Measurements from ENCODE around the gene SLC8A1. TPM values are rescaled to one million over a fixed set of nuclear protein-coding genes. Genes with fewer than 3 reads are reported as not detected.

The SLC8A1 gene
- total RNA-seq, 1 donor: 82.9 TPM

DNA sequence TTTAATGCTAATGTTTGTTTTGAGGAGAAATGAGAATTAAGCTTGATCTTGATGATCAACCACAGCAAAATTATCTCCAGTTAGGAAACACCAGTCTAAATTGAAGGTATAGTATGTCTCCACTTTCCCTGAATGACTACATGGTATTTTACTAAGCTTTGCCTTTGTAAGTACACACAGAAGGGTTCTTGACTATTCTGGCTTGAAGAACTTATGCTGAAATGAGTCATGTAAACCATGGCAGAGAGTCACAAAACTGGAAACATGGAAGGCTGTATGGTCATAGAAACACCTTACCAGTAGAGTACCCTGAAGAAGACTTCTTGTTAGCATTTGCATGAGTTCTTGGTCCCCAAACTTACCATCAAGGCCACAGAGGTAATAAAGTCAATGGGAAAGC is 250.5 kb downstream of the SLC8A1 start:
- Histone ChIP-seq H2AFZ (ENCODE audit: low read length) (no peak overlapping the region), H4K20me1 (ENCODE audit: insufficient read depth, low read length) (no peaks in the 10 kb centered on the region), H3K9me3 (ENCODE audit: low read depth, low read length) (no peaks in the 10 kb centered on the region), H3K27me3 (ENCODE audit: insufficient read depth, low read length) (no peaks in the 10 kb centered on the region), H3K4me3 (ENCODE audit: insufficient read depth, low read length) (no peak overlapping the region), H3K36me3 (ENCODE audit: insufficient read depth, low read length) (no peaks in the 10 kb centered on the region), H3K79me2 (ENCODE audit: insufficient read depth, low read length) (no peaks in the 10 kb centered on the region), H3K4me2 (ENCODE audit: insufficient read depth, low read length) (no peak overlapping the region), H3K27ac (ENCODE audit: low read depth, low read length) (peak overlapping the region; percentile 34), H3K4me1 (ENCODE audit: insufficient read depth, low read length) (peaks cover 20% of the 10 kb centered on the region)
- no peak for DNase-seq (ENCODE audit: insufficient read length, low spot score, missing footprints)
- TF ChIP-seq, protein P1, sequence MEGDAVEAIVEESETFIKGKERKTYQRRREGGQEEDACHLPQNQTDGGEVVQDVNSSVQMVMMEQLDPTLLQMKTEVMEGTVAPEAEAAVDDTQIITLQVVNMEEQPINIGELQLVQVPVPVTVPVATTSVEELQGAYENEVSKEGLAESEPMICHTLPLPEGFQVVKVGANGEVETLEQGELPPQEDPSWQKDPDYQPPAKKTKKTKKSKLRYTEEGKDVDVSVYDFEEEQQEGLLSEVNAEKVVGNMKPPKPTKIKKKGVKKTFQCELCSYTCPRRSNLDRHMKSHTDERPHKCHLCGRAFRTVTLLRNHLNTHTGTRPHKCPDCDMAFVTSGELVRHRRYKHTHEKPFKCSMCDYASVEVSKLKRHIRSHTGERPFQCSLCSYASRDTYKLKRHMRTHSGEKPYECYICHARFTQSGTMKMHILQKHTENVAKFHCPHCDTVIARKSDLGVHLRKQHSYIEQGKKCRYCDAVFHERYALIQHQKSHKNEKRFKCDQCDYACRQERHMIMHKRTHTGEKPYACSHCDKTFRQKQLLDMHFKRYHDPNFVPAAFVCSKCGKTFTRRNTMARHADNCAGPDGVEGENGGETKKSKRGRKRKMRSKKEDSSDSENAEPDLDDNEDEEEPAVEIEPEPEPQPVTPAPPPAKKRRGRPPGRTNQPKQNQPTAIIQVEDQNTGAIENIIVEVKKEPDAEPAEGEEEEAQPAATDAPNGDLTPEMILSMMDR (IDR thresholded peaks at IDR 0.05; ENCODE audit: extremely low read depth, low read depth, low read length): no peak

DNA sequence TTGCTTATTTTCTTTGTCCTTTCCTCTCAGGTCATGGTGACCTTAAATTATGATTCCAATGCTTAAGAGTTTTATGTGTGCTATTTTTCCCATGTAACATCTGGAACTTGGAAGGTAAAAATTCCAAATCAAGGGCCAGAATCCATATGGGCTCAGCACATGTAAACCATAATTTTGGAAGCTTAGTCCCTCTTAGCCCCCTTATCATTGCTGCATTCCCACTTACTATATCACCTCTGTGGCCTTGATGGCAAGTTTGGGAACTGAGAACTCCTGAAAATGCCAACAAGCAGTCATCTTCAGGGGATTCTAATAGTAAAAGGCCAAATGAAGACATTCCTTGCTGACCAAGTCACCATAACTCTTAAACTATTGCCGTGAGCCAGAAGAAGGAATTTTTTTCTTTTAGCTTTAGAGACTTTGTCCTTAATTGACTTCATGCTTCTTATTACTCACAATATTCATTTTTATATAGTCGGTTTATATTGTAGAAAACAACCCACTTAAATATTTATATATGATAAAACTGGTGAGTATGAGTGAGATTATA is 251.4 kb downstream of the SLC8A1 start:
- H3K4me2 ChIP-seq (ENCODE audit: insufficient read depth, low read length): no peak overlapping the region
- H3K27ac ChIP-seq (ENCODE audit: low read depth, low read length): peak overlapping the region; percentile 49
- H3K9me3 ChIP-seq (ENCODE audit: low read depth, low read length): no peaks in the 10 kb centered on the region
- no peaks in the 10 kb centered on the region for H3K79me2 ChIP-seq (ENCODE audit: insufficient read depth, low read length)
- no peaks in the 10 kb centered on the region for H3K36me3 ChIP-seq (ENCODE audit: insufficient read depth, low read length)
- TF ChIP-seq, protein P1 (IDR thresholded peaks at IDR 0.05; ENCODE audit: extremely low read depth, low read depth, low read length): no peak
- H2AFZ ChIP-seq (ENCODE audit: low read length): no peak overlapping the region
- no peaks in the 10 kb centered on the region for H4K20me1 ChIP-seq (ENCODE audit: insufficient read depth, low read length)
- DNase-seq (ENCODE audit: insufficient read length, low spot score, missing footprints): peak; percentile 15
- peaks cover 20% of the 10 kb centered on the region for H3K4me1 ChIP-seq (ENCODE audit: insufficient read depth, low read length)
- H3K4me3 ChIP-seq (ENCODE audit: insufficient read depth, low read length): no peak overlapping the region
- no peaks in the 10 kb centered on the region for H3K27me3 ChIP-seq (ENCODE audit: insufficient read depth, low read length)

DNA sequence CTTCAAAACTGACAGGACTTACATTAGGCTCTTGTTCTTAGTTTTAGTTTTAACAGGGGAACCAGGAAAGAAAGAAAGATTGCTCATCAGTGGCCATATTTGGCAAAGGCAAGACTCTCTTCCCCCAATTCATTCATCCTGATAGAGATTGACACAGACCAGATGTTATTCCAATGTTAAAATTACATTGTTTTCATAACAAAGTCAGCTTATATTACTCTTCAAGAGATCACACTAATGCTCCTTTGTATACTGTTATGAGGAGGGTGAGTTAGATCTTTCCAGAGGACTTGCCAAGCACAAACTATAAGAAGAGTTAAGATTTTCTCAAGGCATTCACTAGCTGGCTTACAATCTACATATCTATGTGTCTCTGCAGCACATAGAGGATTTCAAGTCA is 252.1 kb downstream of the SLC8A1 start:
- Histone ChIP-seq H3K4me3 (ENCODE audit: insufficient read depth, low read length) (no peak overlapping the region), H3K27me3 (ENCODE audit: insufficient read depth, low read length) (no peaks in the 10 kb centered on the region), H3K4me2 (ENCODE audit: insufficient read depth, low read length) (no peak overlapping the region), H3K36me3 (ENCODE audit: insufficient read depth, low read length) (no peaks in the 10 kb centered on the region), H2AFZ (ENCODE audit: low read length) (no peak overlapping the region), H4K20me1 (ENCODE audit: insufficient read depth, low read length) (no peaks in the 10 kb centered on the region), H3K9me3 (ENCODE audit: low read depth, low read length) (no peaks in the 10 kb centered on the region), H3K4me1 (ENCODE audit: insufficient read depth, low read length) (peaks cover 20% of the 10 kb centered on the region), H3K27ac (ENCODE audit: low read depth, low read length) (no peak overlapping the region), H3K79me2 (ENCODE audit: insufficient read depth, low read length) (no peaks in the 10 kb centered on the region)
- no peak for DNase-seq (ENCODE audit: insufficient read length, low spot score, missing footprints)
- TF ChIP-seq, protein P1 (IDR thresholded peaks at IDR 0.05; ENCODE audit: extremely low read depth, low read depth, low read length): no peak

DNA sequence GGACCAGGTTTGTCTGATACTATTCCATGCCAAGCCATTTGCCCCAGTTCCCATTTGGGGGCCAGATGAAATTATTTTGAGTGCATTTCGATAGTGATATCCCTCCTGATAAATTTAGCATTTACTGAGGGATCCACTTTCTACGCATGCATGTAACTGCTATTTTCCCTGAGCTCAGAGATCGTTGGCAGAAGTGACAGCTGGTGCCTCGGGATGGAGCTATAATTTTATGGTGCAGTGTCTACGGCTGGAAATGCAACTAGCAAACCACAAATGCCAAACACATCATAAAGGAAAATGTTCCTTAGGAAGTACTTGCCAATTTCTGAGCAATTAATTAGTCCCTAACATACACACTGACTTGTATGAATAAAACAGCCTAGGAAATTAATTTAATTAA is 254.8 kb downstream of the SLC8A1 start:
- H3K36me3 ChIP-seq (ENCODE audit: insufficient read depth, low read length): no peaks in the 10 kb centered on the region
- H3K27me3 ChIP-seq (ENCODE audit: insufficient read depth, low read length): no peaks in the 10 kb centered on the region
- no peaks in the 10 kb centered on the region for H3K9me3 ChIP-seq (ENCODE audit: low read depth, low read length)
- H3K27ac ChIP-seq (ENCODE audit: low read depth, low read length): no peak overlapping the region
- H3K79me2 ChIP-seq (ENCODE audit: insufficient read depth, low read length): no peaks in the 10 kb centered on the region
- no peaks in the 10 kb centered on the region for H4K20me1 ChIP-seq (ENCODE audit: insufficient read depth, low read length)
- H2AFZ ChIP-seq (ENCODE audit: low read length): no peak overlapping the region
- no peak overlapping the region for H3K4me2 ChIP-seq (ENCODE audit: insufficient read depth, low read length)
- DNase-seq (ENCODE audit: insufficient read length, low spot score, missing footprints): no peak
- H3K4me3 ChIP-seq (ENCODE audit: insufficient read depth, low read length): no peak overlapping the region
- TF ChIP-seq, protein P1 (IDR thresholded peaks at IDR 0.05; ENCODE audit: extremely low read depth, low read depth, low read length): no peak
- peaks cover 10% of the 10 kb centered on the region for H3K4me1 ChIP-seq (ENCODE audit: insufficient read depth, low read length)

Measured in osteoblast (primary cell).